ENCODE results near the gene IFNA17. TPM values are rescaled to one million over a fixed set of nuclear protein-coding genes. Genes with fewer than 3 reads are reported as not detected.

The IFNA17 gene
- total and polyA plus RNA-seq, 2 donors (not counting 1 experiment from before 2014, with no cell fraction given), result not detected

DNA sequence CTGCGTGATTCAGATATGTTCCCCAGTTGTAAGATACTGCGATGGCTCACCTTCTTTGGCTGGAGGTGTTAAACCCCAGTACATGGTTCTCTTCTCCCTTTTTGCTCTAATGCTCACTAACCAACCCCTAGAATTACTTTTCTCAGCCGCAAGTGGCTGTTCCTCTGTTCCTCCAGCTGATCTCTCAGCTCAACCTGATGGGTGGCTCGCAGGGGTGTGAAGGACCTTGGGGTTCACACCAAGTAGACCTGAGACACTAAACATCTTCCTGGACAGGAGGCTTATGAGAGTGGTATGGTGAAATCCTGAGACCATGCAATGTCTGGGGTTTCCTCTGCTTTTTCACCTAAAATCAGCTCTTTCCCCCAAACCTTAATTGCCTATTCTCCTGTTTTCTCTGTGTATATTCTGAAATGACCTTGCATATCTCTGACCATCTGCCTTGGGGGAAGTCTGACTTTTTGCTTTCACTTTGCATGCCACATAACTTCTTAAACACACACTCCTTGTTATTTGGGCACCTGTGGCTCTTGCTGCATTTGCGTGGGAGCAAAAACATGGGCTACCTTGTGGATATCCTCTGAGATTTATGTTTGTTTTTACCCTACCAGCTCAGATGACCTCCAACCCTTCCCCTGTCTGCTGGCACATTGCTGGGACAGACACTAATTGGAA lies 27.7 kb upstream of the IFNA17 start:
- no peaks in the 10 kb centered on the region for H4K20me1 ChIP-seq (ENCODE audit: control insufficient read depth, extremely low read depth, insufficient read depth, low read length)
- no peak overlapping the region for H3K9ac ChIP-seq (ENCODE audit: insufficient read depth, low read length)
- no peak overlapping the region for H3K4me3 ChIP-seq (replicated peaks in 1 of 4; ENCODE audit: control extremely low read depth in 1 of 4, insufficient read depth in 1 of 4, low read depth in 3 of 4, low read length in 4 of 4)
- peaks cover 20% of the 10 kb centered on the region for H3K27me3 ChIP-seq (ENCODE audit: control insufficient read depth, insufficient read depth, low read length)
- H3K36me3 ChIP-seq (ENCODE audit: control insufficient read depth, insufficient read depth, low read length), result no peaks in the 10 kb centered on the region
- TF ChIP-seq EZH2 (IDR thresholded peaks at IDR 0.05; ENCODE audit: low read length, missing control alignments), result no peak
- TF ChIP-seq, protein P1, sequence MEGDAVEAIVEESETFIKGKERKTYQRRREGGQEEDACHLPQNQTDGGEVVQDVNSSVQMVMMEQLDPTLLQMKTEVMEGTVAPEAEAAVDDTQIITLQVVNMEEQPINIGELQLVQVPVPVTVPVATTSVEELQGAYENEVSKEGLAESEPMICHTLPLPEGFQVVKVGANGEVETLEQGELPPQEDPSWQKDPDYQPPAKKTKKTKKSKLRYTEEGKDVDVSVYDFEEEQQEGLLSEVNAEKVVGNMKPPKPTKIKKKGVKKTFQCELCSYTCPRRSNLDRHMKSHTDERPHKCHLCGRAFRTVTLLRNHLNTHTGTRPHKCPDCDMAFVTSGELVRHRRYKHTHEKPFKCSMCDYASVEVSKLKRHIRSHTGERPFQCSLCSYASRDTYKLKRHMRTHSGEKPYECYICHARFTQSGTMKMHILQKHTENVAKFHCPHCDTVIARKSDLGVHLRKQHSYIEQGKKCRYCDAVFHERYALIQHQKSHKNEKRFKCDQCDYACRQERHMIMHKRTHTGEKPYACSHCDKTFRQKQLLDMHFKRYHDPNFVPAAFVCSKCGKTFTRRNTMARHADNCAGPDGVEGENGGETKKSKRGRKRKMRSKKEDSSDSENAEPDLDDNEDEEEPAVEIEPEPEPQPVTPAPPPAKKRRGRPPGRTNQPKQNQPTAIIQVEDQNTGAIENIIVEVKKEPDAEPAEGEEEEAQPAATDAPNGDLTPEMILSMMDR (conservative IDR thresholded peaks at IDR 0.05 in 1 of 2, IDR thresholded peaks at IDR 0.05 in 1 of 2; ENCODE audit: low read depth in 1 of 2, low read length in 2 of 2), result no peak
- no peaks in the 10 kb centered on the region for H3K79me2 ChIP-seq (ENCODE audit: control insufficient read depth, insufficient read depth, low read length)
- no peak overlapping the region for H3K4me2 ChIP-seq (ENCODE audit: extremely low read depth, insufficient read depth, low read length)
- no peak overlapping the region for H2AFZ ChIP-seq (ENCODE audit: low read length)
- no peak overlapping the region for H3K27ac ChIP-seq (ENCODE audit: insufficient read depth, low read length)
- no peak for DNase-seq (ENCODE audit: low read depth in 2 of 2)
- H3K4me1 ChIP-seq (ENCODE audit: control insufficient read depth, extremely low read depth, insufficient read depth, low read length), result no peaks in the 10 kb centered on the region
- H3K9me3 ChIP-seq (ENCODE audit: control insufficient read depth, insufficient read depth, low read depth, low read length), result no peaks in the 10 kb centered on the region

DNA sequence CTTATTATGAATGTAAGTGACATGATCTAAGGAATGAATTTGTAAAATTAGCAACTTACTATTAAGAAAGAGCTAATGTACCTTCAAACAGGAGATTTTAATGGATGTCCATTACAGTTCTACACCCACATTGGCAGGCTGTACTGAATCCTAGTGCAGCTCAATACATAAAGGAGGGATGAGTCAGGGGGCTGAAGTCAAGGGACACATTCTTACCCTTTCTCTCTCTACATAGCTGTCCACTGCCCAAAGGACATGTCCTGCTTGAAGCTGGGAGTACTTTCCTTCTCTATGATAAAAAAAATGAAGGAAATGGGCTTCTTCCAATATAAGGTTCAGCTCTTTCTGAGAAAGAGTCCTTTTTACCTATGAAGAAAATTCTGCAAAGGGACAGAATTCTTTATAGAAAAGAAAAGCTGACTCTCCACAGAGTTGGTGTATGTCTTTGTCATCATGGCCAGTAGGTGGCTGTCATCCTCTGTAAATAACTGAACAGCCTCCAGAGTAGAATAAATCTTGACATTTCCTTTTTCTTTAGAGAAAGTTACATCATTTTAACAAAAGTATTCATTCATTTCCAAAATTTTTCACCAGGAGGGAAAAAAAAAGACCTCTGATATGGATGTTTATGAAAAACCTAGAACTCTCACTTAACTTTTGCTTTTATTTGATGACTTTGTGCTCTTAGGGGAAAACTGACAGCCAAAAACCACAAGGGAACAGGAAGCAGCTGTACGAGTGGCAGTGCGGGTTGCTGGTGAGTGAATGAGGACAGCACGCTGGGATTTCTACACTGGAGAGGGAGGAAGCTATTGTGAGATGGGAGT lies 24.9 kb upstream of the IFNA17 start:
- H3K36me3 ChIP-seq (ENCODE audit: control insufficient read depth, insufficient read depth, low read length), result no peaks in the 10 kb centered on the region
- DNase-seq (ENCODE audit: low read depth in 2 of 2), result peak; percentile 27 to 33
- no peaks in the 10 kb centered on the region for H3K9me3 ChIP-seq (ENCODE audit: control insufficient read depth, insufficient read depth, low read depth, low read length)
- no peaks in the 10 kb centered on the region for H3K4me1 ChIP-seq (ENCODE audit: control insufficient read depth, extremely low read depth, insufficient read depth, low read length)
- no peak for TF ChIP-seq EZH2 (IDR thresholded peaks at IDR 0.05; ENCODE audit: low read length, missing control alignments)
- TF ChIP-seq, protein P1 (conservative IDR thresholded peaks at IDR 0.05 in 1 of 2, IDR thresholded peaks at IDR 0.05 in 1 of 2; ENCODE audit: low read depth in 1 of 2, low read length in 2 of 2), result peak in 1 of 2 donors; percentile 49
- H3K79me2 ChIP-seq (ENCODE audit: control insufficient read depth, insufficient read depth, low read length), result no peaks in the 10 kb centered on the region
- H4K20me1 ChIP-seq (ENCODE audit: control insufficient read depth, extremely low read depth, insufficient read depth, low read length), result no peaks in the 10 kb centered on the region
- no peak overlapping the region for H3K9ac ChIP-seq (ENCODE audit: insufficient read depth, low read length)
- H3K27me3 ChIP-seq (ENCODE audit: control insufficient read depth, insufficient read depth, low read length), result peaks cover 22% of the 10 kb centered on the region
- no peak overlapping the region for H2AFZ ChIP-seq (ENCODE audit: low read length)
- H3K27ac ChIP-seq (ENCODE audit: insufficient read depth, low read length), result no peak overlapping the region
- H3K4me2 ChIP-seq (ENCODE audit: extremely low read depth, insufficient read depth, low read length), result peak overlapping the region; percentile 44
- peak overlapping the region in 1 of 4 experiments; percentile 20 for H3K4me3 ChIP-seq (replicated peaks in 1 of 4; ENCODE audit: control extremely low read depth in 1 of 4, insufficient read depth in 1 of 4, low read depth in 3 of 4, low read length in 4 of 4)

DNA sequence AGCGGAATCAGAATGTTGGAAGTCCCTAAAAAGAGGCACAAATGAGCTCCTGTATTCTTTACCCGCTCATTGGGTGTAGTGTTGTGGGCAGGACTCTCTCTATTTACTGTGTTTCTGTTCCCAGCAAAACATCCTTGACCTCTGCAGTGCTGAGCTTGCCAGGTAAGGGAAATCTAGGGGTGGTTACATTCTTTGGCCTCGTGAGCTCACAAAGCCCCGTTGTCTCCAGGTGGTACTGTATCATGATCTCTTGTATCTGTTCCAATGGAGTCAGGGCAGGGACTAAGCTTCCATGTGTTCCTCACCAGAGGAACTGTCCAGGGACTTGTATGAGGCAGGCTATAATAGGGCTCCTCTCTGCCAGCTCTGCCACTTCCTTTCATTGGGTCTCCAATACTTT lies 23.6 kb upstream of the IFNA17 start:
- Histone ChIP-seq H3K9ac (ENCODE audit: insufficient read depth, low read length) (no peak overlapping the region), H3K4me3 (replicated peaks in 1 of 4; ENCODE audit: control extremely low read depth in 1 of 4, insufficient read depth in 1 of 4, low read depth in 3 of 4, low read length in 4 of 4) (no peak overlapping the region), H3K4me2 (ENCODE audit: extremely low read depth, insufficient read depth, low read length) (no peak overlapping the region), H4K20me1 (ENCODE audit: control insufficient read depth, extremely low read depth, insufficient read depth, low read length) (no peaks in the 10 kb centered on the region), H3K27ac (ENCODE audit: insufficient read depth, low read length) (no peak overlapping the region), H3K9me3 (ENCODE audit: control insufficient read depth, insufficient read depth, low read depth, low read length) (no peaks in the 10 kb centered on the region), H3K27me3 (ENCODE audit: control insufficient read depth, insufficient read depth, low read length) (peaks cover 17% of the 10 kb centered on the region), H3K36me3 (ENCODE audit: control insufficient read depth, insufficient read depth, low read length) (no peaks in the 10 kb centered on the region), H3K79me2 (ENCODE audit: control insufficient read depth, insufficient read depth, low read length) (no peaks in the 10 kb centered on the region), H3K4me1 (ENCODE audit: control insufficient read depth, extremely low read depth, insufficient read depth, low read length) (no peaks in the 10 kb centered on the region), H2AFZ (ENCODE audit: low read length) (no peak overlapping the region)
- DNase-seq (ENCODE audit: low read depth in 2 of 2), result no peak
- TF ChIP-seq, protein P1 (conservative IDR thresholded peaks at IDR 0.05 in 1 of 2, IDR thresholded peaks at IDR 0.05 in 1 of 2; ENCODE audit: low read depth in 1 of 2, low read length in 2 of 2), result no peak
- no peak for TF ChIP-seq EZH2 (IDR thresholded peaks at IDR 0.05; ENCODE audit: low read length, missing control alignments)

Measured in fibroblast of lung (primary cell).